ENCODE results near the gene TCEANC2. TPM values are rescaled to one million over a fixed set of nuclear protein-coding genes. Genes with fewer than 3 reads are reported as not detected.
"Not testable (repeated sequence)": the region's sequence is repeated elsewhere in the genome, so short reads cannot be mapped to it uniquely, and the experiment has no call there.

TCEANC2 gene
- total RNA-seq, 2 experiments from 2014 or later = 12.8 to 13.6 TPM

DNA sequence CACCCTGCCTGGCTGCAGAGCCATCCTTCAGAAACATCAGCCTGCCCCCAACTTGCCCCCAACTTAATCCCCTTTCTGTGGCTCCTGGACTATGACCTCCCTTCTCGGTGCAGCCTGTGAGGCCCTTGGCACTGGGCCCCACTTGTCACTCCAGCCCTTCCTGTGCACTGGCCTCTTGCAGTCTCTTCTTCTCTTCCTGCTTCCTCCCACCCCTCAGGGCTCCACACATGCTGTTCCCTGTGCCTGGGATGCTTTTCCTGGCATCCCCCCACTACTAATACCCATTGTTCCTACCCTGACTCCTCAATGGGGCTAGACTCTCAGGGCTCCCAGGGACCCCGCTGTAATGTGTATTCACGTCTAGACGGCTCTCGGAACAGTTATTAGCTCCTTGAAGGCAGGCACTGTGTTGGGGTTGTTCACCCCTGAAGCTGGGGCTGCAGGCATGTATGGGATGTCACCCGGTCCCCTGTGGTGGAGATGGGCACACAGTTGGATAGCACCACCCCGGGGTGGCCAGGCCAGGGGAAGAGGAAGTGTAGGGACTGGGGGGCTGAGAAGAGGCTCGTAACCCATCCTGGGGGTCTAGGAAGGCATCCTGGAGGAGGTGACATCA lies 39.9 kb upstream of the TCEANC2 start:
- Mint-ChIP-seq H3K27ac (no peak overlapping the region), H3K27me3 (peaks cover 5% of the 10 kb centered on the region), H3K4me3 (no peak overlapping the region), H3K36me3 (no peaks in the 10 kb centered on the region), H3K4me1 (ENCODE audit: low read depth) (no peaks in the 10 kb centered on the region), H3K9me3 (no peaks in the 10 kb centered on the region)
- DNase-seq = peak; percentile 7
- ChIA-PET CTCF (no interaction called here), POLR2A (no interaction called here)
- intact Hi-C loops (cut with micrococcal nuclease) = no loop called here

GRCh38 chr1:54014009-54014629 lies 39.3 kb upstream of the TCEANC2 start:
- ChIA-PET CTCF (no interaction called here), POLR2A (no interaction called here)
- DNase-seq = peak; percentile 6
- no peaks in the 10 kb centered on the region for H3K4me1 Mint-ChIP-seq (ENCODE audit: low read depth)
- H3K36me3 Mint-ChIP-seq = no peaks in the 10 kb centered on the region
- H3K9me3 Mint-ChIP-seq = no peaks in the 10 kb centered on the region
- no peak overlapping the region for H3K4me3 Mint-ChIP-seq
- H3K27me3 Mint-ChIP-seq = peaks cover 5% of the 10 kb centered on the region
- no peak overlapping the region for H3K27ac Mint-ChIP-seq
- intact Hi-C loops (cut with micrococcal nuclease) = no loop called here

GRCh38 chr1:54016343-54017282 lies 36.8 kb upstream of the TCEANC2 start:
- Mint-ChIP-seq H3K27ac (no peak overlapping the region), H3K27me3 (peaks cover 2% of the 10 kb centered on the region), H3K36me3 (no peaks in the 10 kb centered on the region), H3K4me1 (ENCODE audit: low read depth) (no peaks in the 10 kb centered on the region), H3K4me3 (no peak overlapping the region), H3K9me3 (no peaks in the 10 kb centered on the region)
- DNase-seq = peak; percentile 5
- CTCF ChIA-PET = no interaction called here
- intact Hi-C loops (cut with micrococcal nuclease) = no loop called here
- POLR2A ChIA-PET = no interaction called here

DNA sequence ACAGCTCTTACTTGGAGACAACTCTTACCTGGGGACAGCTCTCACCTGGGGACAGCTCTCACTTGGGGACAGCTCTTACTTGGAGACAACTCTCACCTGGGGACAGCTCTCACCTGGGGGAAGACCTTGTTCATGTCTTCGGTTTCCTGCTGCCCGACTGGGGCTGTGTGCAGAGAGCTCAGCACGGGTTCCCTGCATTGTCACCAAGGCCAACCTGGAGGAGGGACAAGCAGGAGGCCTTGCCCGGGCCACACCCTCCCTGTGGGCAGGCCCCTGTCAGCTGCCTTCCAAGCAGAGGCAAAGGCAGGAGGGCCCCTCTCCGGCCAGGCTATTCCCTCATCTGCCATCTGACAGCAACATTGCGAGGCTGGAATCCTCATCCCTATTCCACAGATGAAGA lies 35.4 kb upstream of the TCEANC2 start, which contains the start of gene LDLRAD1:
LDLRAD1 (minus strand) TSS at position 208 of the 400 bp plus-strand sequence; CDS start at position 134, 74 bp downstream.
- H3K4me1 Mint-ChIP-seq (ENCODE audit: low read depth) = no peaks in the 10 kb centered on the region
- H3K27me3 Mint-ChIP-seq = no peaks in the 10 kb centered on the region
- H3K27ac Mint-ChIP-seq = no peak within 1 kb of the TSS
- no peaks in the 10 kb centered on the region for H3K9me3 Mint-ChIP-seq
- ChIA-PET POLR2A (no interaction called here), CTCF (interaction anchor here (0.9 kb wide), 1 partner anchor 157 kb away, joined by 3 read pairs; no protein-coding TSS in a partner anchor)
- no peaks in the 10 kb centered on the region for H3K36me3 Mint-ChIP-seq
- intact Hi-C loops (cut with micrococcal nuclease) = no loop called here
- DNase-seq = no peak
- no peak within 1 kb of the TSS for H3K4me3 Mint-ChIP-seq

- H3K4me3 Mint-ChIP-seq = no peak overlapping the region
- no peaks in the 10 kb centered on the region for H3K36me3 Mint-ChIP-seq
- ChIA-PET CTCF (interaction anchor here (2.0 kb wide), 1 partner anchor 158 kb away, joined by 6 read pairs; no protein-coding TSS in a partner anchor), POLR2A (no interaction called here)
- H3K27ac Mint-ChIP-seq = no peak overlapping the region
- no peaks in the 10 kb centered on the region for H3K4me1 Mint-ChIP-seq (ENCODE audit: low read depth)
- H3K27me3 Mint-ChIP-seq = no peaks in the 10 kb centered on the region
- no peaks in the 10 kb centered on the region for H3K9me3 Mint-ChIP-seq
- intact Hi-C loops (cut with micrococcal nuclease) = no loop called here
- no peak for DNase-seq
These were observed 34.8 kb upstream of the TCEANC2 start for GRCh38 chr1:54018635-54019034.

DNA sequence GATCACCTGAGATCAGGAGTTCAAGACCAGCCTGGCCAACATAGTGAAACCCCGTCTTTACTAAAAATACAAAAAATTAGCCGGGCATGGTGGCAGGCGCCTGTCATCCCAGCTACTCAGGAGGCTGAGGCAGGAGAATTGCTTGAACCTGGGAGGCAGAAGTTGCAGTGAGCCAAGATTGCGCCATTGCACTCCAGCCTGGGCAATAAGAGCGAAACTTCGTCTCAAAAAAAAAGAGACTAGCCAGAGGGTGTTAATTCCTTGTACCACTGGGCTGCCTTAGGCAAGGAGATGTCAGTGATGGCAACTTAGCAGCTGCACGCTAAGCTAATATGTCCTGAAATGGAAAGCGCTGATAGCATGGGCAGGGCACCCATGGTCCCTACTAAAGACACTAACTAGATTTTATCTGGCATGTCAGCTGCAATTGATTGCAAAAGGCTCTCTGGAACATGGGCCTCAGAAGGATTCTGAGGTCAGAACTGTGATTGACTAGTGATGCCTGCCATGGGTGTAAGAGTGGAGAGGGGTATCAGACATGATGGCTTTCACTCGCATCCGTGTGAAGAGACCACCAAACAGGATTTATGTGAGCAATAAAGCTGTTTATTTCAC lies 33.7 kb upstream of the TCEANC2 start:
- H3K27me3 Mint-ChIP-seq; H3K4me3 Mint-ChIP-seq; POLR2A ChIA-PET; H3K4me1 Mint-ChIP-seq (ENCODE audit: low read depth); H3K27ac Mint-ChIP-seq; intact Hi-C loops (cut with micrococcal nuclease); H3K36me3 Mint-ChIP-seq; H3K9me3 Mint-ChIP-seq: not testable (repeated sequence)
- CTCF ChIA-PET = interaction anchor here (2.0 kb wide), 1 partner anchor 159 kb away, joined by 6 read pairs; no protein-coding TSS in a partner anchor
- peak; percentile 1 for DNase-seq

DNA sequence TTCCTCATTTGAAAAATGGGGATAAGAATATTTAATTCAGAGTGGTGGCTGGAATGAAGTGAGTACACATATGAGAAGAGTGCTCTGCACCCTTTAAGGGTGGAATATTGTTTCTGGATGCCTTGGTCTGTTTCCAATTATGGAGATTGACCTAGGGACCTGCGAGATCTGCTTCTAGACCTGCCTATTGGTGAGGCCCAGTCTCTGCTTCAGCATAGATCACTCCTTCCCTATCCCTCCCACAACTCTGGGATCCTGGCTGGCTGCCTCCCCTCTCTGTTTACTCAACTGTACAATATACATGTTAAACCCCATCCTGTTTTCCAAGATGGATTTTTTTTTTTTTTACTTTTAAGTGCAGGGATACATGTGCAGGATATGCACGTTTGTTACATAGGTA lies 29.1 kb upstream of the TCEANC2 start:
- no peaks in the 10 kb centered on the region for H3K9me3 Mint-ChIP-seq
- CTCF ChIA-PET = no interaction called here
- H3K4me3 Mint-ChIP-seq = no peak overlapping the region
- H3K36me3 Mint-ChIP-seq = peaks cover 2% of the 10 kb centered on the region
- no peak for DNase-seq
- no peaks in the 10 kb centered on the region for H3K4me1 Mint-ChIP-seq (ENCODE audit: low read depth)
- H3K27ac Mint-ChIP-seq = no peak overlapping the region
- POLR2A ChIA-PET = no interaction called here
- intact Hi-C loops (cut with micrococcal nuclease) = no loop called here
- no peaks in the 10 kb centered on the region for H3K27me3 Mint-ChIP-seq

- H3K27ac Mint-ChIP-seq; CTCF ChIA-PET; H3K4me3 Mint-ChIP-seq; H3K9me3 Mint-ChIP-seq; H3K4me1 Mint-ChIP-seq (ENCODE audit: low read depth); H3K36me3 Mint-ChIP-seq; intact Hi-C loops (cut with micrococcal nuclease); DNase-seq; H3K27me3 Mint-ChIP-seq; POLR2A ChIA-PET: not testable (repeated sequence)
These were observed 28.6 kb upstream of the TCEANC2 start for GRCh38 chr1:54024811-54025210.

DNA sequence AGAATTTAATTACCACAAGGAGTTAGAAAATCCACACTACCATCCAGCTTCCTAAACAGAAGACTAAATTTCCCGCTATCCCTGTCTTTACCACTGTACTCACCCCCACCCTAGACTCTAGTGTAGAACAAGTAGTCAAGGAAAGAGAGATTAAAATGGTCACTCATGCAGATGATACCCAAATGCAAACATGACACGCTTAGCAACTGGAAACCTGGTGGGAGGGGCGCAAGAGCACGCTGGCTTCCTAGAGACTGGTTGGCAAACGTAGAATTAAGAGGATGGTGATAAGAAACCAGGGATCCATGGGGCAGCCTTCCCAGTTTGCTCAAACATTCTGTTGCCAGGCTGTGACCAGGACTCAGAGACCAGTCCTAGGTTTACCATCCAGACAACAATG lies 25.6 kb upstream of the TCEANC2 start:
- no peak overlapping the region for H3K4me3 Mint-ChIP-seq
- no peak for DNase-seq
- ChIA-PET CTCF (no interaction called here), POLR2A (no interaction called here)
- H3K27me3 Mint-ChIP-seq = no peaks in the 10 kb centered on the region
- no peaks in the 10 kb centered on the region for H3K9me3 Mint-ChIP-seq
- intact Hi-C loops (cut with micrococcal nuclease) = no loop called here
- H3K4me1 Mint-ChIP-seq (ENCODE audit: low read depth) = no peaks in the 10 kb centered on the region
- H3K36me3 Mint-ChIP-seq = peaks cover 13% of the 10 kb centered on the region
- H3K27ac Mint-ChIP-seq = no peak overlapping the region

- intact Hi-C loops (cut with micrococcal nuclease) = no loop called here
- H3K27ac Mint-ChIP-seq = no peak overlapping the region
- POLR2A ChIA-PET = no interaction called here
- no peak overlapping the region for H3K4me3 Mint-ChIP-seq
- no peaks in the 10 kb centered on the region for H3K27me3 Mint-ChIP-seq
- H3K9me3 Mint-ChIP-seq = no peaks in the 10 kb centered on the region
- CTCF ChIA-PET = no interaction called here
- H3K4me1 Mint-ChIP-seq (ENCODE audit: low read depth) = no peaks in the 10 kb centered on the region
- H3K36me3 Mint-ChIP-seq = peaks cover 13% of the 10 kb centered on the region
- no peak for DNase-seq
These were observed 24.8 kb upstream of the TCEANC2 start for GRCh38 chr1:54028306-54029251.

- Mint-ChIP-seq H3K9me3 (no peaks in the 10 kb centered on the region), H3K4me1 (ENCODE audit: low read depth) (no peaks in the 10 kb centered on the region), H3K4me3 (no peak overlapping the region), H3K27ac (no peak overlapping the region), H3K36me3 (peaks cover 34% of the 10 kb centered on the region), H3K27me3 (no peaks in the 10 kb centered on the region)
- CTCF ChIA-PET = no interaction called here
- DNase-seq = no peak
- POLR2A ChIA-PET = no interaction called here
- intact Hi-C loops (cut with micrococcal nuclease) = no loop called here
These were observed 15.9 kb upstream of the TCEANC2 start for GRCh38 chr1:54037476-54037875.
